ENCODE results near the gene CHST12. TPM values are rescaled to one million over a fixed set of nuclear protein-coding genes. Genes with fewer than 3 reads are reported as not detected.

The CHST12 gene
- total and polyA plus RNA-seq, 2 experiments from 2014 or later: 7.2 to 21.5 TPM

GRCh38 chr7:2357571-2357970, 45.8 kb upstream of the CHST12 start:
- H3K79me2 ChIP-seq: peaks cover 86% of the 10 kb centered on the region
- peak overlapping the region; percentile 94 for H3K4me2 ChIP-seq
- no peaks in the 10 kb centered on the region for H3K9me2 ChIP-seq (replicated peaks; ENCODE audit: insufficient read depth)
- H3K4me3 ChIP-seq: no peak overlapping the region
- H3K36me3 ChIP-seq (replicated peaks; ENCODE audit: insufficient read depth, low read depth): no peaks in the 10 kb centered on the region
- no peak for DNase-seq (ENCODE audit: low spot score)
- H2AFZ ChIP-seq: no peak overlapping the region
- TF ChIP-seq EZH2phosphoT487 (IDR thresholded peaks at IDR 0.05; ENCODE audit: low read depth, severe bottlenecking, unreplicated experiment): no peak
- no peak for TF ChIP-seq EZH2 (IDR thresholded peaks at IDR 0.05; ENCODE audit: borderline replicate concordance)
- TF ChIP-seq CTCF (IDR thresholded peaks at IDR 0.05; ENCODE audit: poor library complexity): no peak
- no peaks in the 10 kb centered on the region for H3K9me3 ChIP-seq (ENCODE audit: low read depth)
- peaks cover 62% of the 10 kb centered on the region for H4K20me1 ChIP-seq (ENCODE audit: insufficient read depth, poor library complexity, severe bottlenecking)
- H3K4me1 ChIP-seq (ENCODE audit: insufficient read depth): peaks cover 21% of the 10 kb centered on the region
- 86% methylated on average over 6 of the region's 6 CpGs for WGBS (ENCODE audit: low lambda C conversion rate, missing lambda C conversion rate)
- no peaks in the 10 kb centered on the region for H3K27me3 ChIP-seq
- no peak overlapping the region for H3K27ac ChIP-seq

GRCh38 chr7:2358968-2359527, 44.4 kb upstream of the CHST12 start:
- Histone ChIP-seq H2AFZ (no peak overlapping the region), H3K4me1 (ENCODE audit: insufficient read depth) (peaks cover 14% of the 10 kb centered on the region), H3K4me2 (no peak overlapping the region), H4K20me1 (ENCODE audit: insufficient read depth, poor library complexity, severe bottlenecking) (peaks cover 62% of the 10 kb centered on the region), H3K4me3 (no peak overlapping the region), H3K36me3 (replicated peaks; ENCODE audit: insufficient read depth, low read depth) (no peaks in the 10 kb centered on the region), H3K79me2 (peaks cover 86% of the 10 kb centered on the region), H3K9me2 (replicated peaks; ENCODE audit: insufficient read depth) (no peaks in the 10 kb centered on the region), H3K27me3 (no peaks in the 10 kb centered on the region), H3K27ac (no peak overlapping the region), H3K9me3 (ENCODE audit: low read depth) (no peaks in the 10 kb centered on the region)
- 88% methylated on average over 8 of the region's 8 CpGs for WGBS (ENCODE audit: low lambda C conversion rate, missing lambda C conversion rate)
- DNase-seq (ENCODE audit: low spot score): no peak
- TF ChIP-seq CTCF (IDR thresholded peaks at IDR 0.05; ENCODE audit: poor library complexity) (no peak), EZH2phosphoT487 (IDR thresholded peaks at IDR 0.05; ENCODE audit: low read depth, severe bottlenecking, unreplicated experiment) (no peak), EZH2 (IDR thresholded peaks at IDR 0.05; ENCODE audit: borderline replicate concordance) (no peak)

- H3K4me2 ChIP-seq: no peak overlapping the region
- no peak for DNase-seq (ENCODE audit: low spot score)
- H3K4me3 ChIP-seq: no peak overlapping the region
- TF ChIP-seq EZH2phosphoT487 (IDR thresholded peaks at IDR 0.05; ENCODE audit: low read depth, severe bottlenecking, unreplicated experiment): no peak
- TF ChIP-seq EZH2 (IDR thresholded peaks at IDR 0.05; ENCODE audit: borderline replicate concordance): no peak
- 91% methylated on average over 11 of the region's 11 CpGs for WGBS (ENCODE audit: low lambda C conversion rate, missing lambda C conversion rate)
- H2AFZ ChIP-seq: no peak overlapping the region
- H3K9me3 ChIP-seq (ENCODE audit: low read depth): no peaks in the 10 kb centered on the region
- no peaks in the 10 kb centered on the region for H3K36me3 ChIP-seq (replicated peaks; ENCODE audit: insufficient read depth, low read depth)
- H3K27me3 ChIP-seq: no peaks in the 10 kb centered on the region
- H3K4me1 ChIP-seq (ENCODE audit: insufficient read depth): peaks cover 14% of the 10 kb centered on the region
- H3K27ac ChIP-seq: no peak overlapping the region
- H3K9me2 ChIP-seq (replicated peaks; ENCODE audit: insufficient read depth): no peaks in the 10 kb centered on the region
- H3K79me2 ChIP-seq: peaks cover 89% of the 10 kb centered on the region
- peaks cover 62% of the 10 kb centered on the region for H4K20me1 ChIP-seq (ENCODE audit: insufficient read depth, poor library complexity, severe bottlenecking)
Observed at GRCh38 chr7:2359610-2360009, 43.8 kb upstream of the CHST12 start.

GRCh38 chr7:2360796-2361195, 42.6 kb upstream of the CHST12 start:
- H4K20me1 ChIP-seq (ENCODE audit: insufficient read depth, poor library complexity, severe bottlenecking): peaks cover 58% of the 10 kb centered on the region
- 80% methylated on average over 6 of the region's 6 CpGs for WGBS (ENCODE audit: low lambda C conversion rate, missing lambda C conversion rate)

More at GRCh38 chr7:2360796-2361195, 42.6 kb upstream of the CHST12 start:
- no peaks in the 10 kb centered on the region for H3K27me3 ChIP-seq
- no peaks in the 10 kb centered on the region for H3K9me2 ChIP-seq (replicated peaks; ENCODE audit: insufficient read depth)
- H3K4me3 ChIP-seq: no peak overlapping the region
- H3K4me1 ChIP-seq (ENCODE audit: insufficient read depth): peaks cover 14% of the 10 kb centered on the region
- DNase-seq (ENCODE audit: low spot score): no peak
- H3K27ac ChIP-seq: no peak overlapping the region
- TF ChIP-seq EZH2 (IDR thresholded peaks at IDR 0.05; ENCODE audit: borderline replicate concordance) (no peak), EZH2phosphoT487 (IDR thresholded peaks at IDR 0.05; ENCODE audit: low read depth, severe bottlenecking, unreplicated experiment) (no peak), CTCF (IDR thresholded peaks at IDR 0.05; ENCODE audit: poor library complexity) (no peak)
- no peaks in the 10 kb centered on the region for H3K36me3 ChIP-seq (replicated peaks; ENCODE audit: insufficient read depth, low read depth)
- H3K4me2 ChIP-seq: no peak overlapping the region
- H3K79me2 ChIP-seq: peaks cover 80% of the 10 kb centered on the region
- H2AFZ ChIP-seq: no peak overlapping the region
- no peaks in the 10 kb centered on the region for H3K9me3 ChIP-seq (ENCODE audit: low read depth)

All from hepatocyte (in vitro differentiated cells).